HL-60 (cell line): ENCODE results near the gene OXCT1.

Experiments used
- CTCF ChIP-seq: IDR thresholded peaks from one replicate; pipeline ENCODE4 v1.5.1; 2011; ENCODE audit warnings: low read length, control low read depth, inconsistent platforms; ENCODE audit not compliant: insufficient read depth
- GABPA ChIP-seq: IDR thresholded peaks from 2 replicates; pipeline ENCODE4 v1.6.1; 2012; ENCODE audit warnings: low read depth
- POLR2AphosphoS5 ChIP-seq: IDR thresholded peaks from 2 replicates; pipeline ENCODE4 v1.6.1; 2012; ENCODE audit warnings: low read depth
- REST ChIP-seq: IDR thresholded peaks from 2 replicates; pipeline ENCODE4 v1.6.1; 2012; ENCODE audit warnings: low read depth; ENCODE audit not compliant: insufficient replicate concordance
- SPI1 ChIP-seq: IDR thresholded peaks from 2 replicates; pipeline ENCODE4 v1.6.1; 2012; ENCODE audit warnings: low read depth, mild to moderate bottlenecking, borderline replicate concordance

GRCh38 chr5:41874512-41875060 is 4.4 kb upstream of the OXCT1 start:
- TF ChIP-seq CTCF (no peak), POLR2AphosphoS5 (no peak), REST (no peak), SPI1 (no peak), GABPA (no peak)
